Measurements from ENCODE around the gene ANO10. TPM values are rescaled to one million over a fixed set of nuclear protein-coding genes. Genes with fewer than 3 reads are reported as not detected.
"Not testable (repeated sequence)": the region's sequence is repeated elsewhere in the genome, so short reads cannot be mapped to it uniquely, and the experiment has no call there.

ANO10 gene
- total and polyA plus RNA-seq, 4 donors, result 33.7 to 44.2 (median 38.3) TPM

DNA sequence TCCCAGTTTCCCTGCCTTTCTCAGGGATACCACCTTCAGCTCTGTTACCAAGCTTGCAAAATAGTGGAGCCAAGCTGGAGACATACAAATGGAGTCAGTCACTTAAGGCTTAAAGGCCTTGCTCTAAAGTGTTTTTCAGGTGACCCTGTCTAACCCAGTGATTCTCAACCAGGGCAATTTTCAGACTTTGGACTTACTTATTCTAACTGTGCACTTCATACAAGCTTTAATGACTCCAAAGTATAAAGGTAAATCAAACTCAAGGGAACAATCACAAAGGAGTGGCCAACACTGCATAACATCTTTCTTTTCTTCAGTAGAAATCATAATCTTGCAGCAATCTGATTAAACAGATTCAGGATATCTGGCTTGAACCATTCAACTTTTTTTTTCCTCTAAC, 9.4 kb downstream of the ANO10 start:
- no peak overlapping the region for H3K27ac ChIP-seq (ENCODE audit: low read depth, low read length)
- H3K9me3 ChIP-seq (ENCODE audit: control insufficient read depth, insufficient read depth, low read length), result no peaks in the 10 kb centered on the region
- H3K4me1 ChIP-seq (ENCODE audit: control insufficient read depth, insufficient read depth, low read length), result no peaks in the 10 kb centered on the region
- no peaks in the 10 kb centered on the region for H3K36me3 ChIP-seq (ENCODE audit: control insufficient read depth, insufficient read depth, low read length)
- no peak for DNase-seq (ENCODE audit: low read depth in 4 of 6, low spot score in 6 of 6)
- H3K4me3 ChIP-seq (ENCODE audit: low read depth, low read length), result no peak overlapping the region
- H3K27me3 ChIP-seq (ENCODE audit: control insufficient read depth, insufficient read depth, low read length), result no peaks in the 10 kb centered on the region

- Histone ChIP-seq H3K27me3 (ENCODE audit: control insufficient read depth, insufficient read depth, low read length) (no peaks in the 10 kb centered on the region), H3K36me3 (ENCODE audit: control insufficient read depth, insufficient read depth, low read length) (no peaks in the 10 kb centered on the region), H3K27ac (ENCODE audit: low read depth, low read length) (no peak overlapping the region), H3K9me3 (ENCODE audit: control insufficient read depth, insufficient read depth, low read length) (no peaks in the 10 kb centered on the region), H3K4me3 (ENCODE audit: low read depth, low read length) (no peak overlapping the region), H3K4me1 (ENCODE audit: control insufficient read depth, insufficient read depth, low read length) (no peaks in the 10 kb centered on the region)
- WGBS (ENCODE audit: insufficient coverage), result no CpG with 5 or more reads among the region's 1 CpG
- DNase-seq (ENCODE audit: low read depth in 4 of 6, low spot score in 6 of 6), result no peak
These were observed 12.4 kb downstream of the ANO10 start for GRCh38 chr3:43609406-43609805.

- WGBS (ENCODE audit: insufficient coverage), result no CpG with 5 or more reads among the region's 1 CpG
- no peak overlapping the region for H3K27ac ChIP-seq (ENCODE audit: low read depth, low read length)
These were observed 13.1 kb downstream of the ANO10 start for GRCh38 chr3:43608751-43609150.

GRCh38 chr3:43606284-43606683, 15.5 kb downstream of the ANO10 start:
- Histone ChIP-seq H3K36me3 (ENCODE audit: control insufficient read depth, insufficient read depth, low read length) (peaks cover 2% of the 10 kb centered on the region), H3K27me3 (ENCODE audit: control insufficient read depth, insufficient read depth, low read length) (no peaks in the 10 kb centered on the region), H3K4me3 (ENCODE audit: low read depth, low read length) (no peak overlapping the region), H3K9me3 (ENCODE audit: control insufficient read depth, insufficient read depth, low read length) (no peaks in the 10 kb centered on the region), H3K27ac (ENCODE audit: low read depth, low read length) (no peak overlapping the region), H3K4me1 (ENCODE audit: control insufficient read depth, insufficient read depth, low read length) (no peaks in the 10 kb centered on the region)
- WGBS (ENCODE audit: insufficient coverage), result 27% methylated on average over 1 of the region's 2 CpGs
- no peak for DNase-seq (ENCODE audit: low read depth in 4 of 6, low spot score in 6 of 6)

More at GRCh38 chr3:43608751-43609150, 13.1 kb downstream of the ANO10 start:
- DNase-seq (ENCODE audit: low read depth in 4 of 6, low spot score in 6 of 6), result no peak
- H3K36me3 ChIP-seq (ENCODE audit: control insufficient read depth, insufficient read depth, low read length), result no peaks in the 10 kb centered on the region
- no peaks in the 10 kb centered on the region for H3K9me3 ChIP-seq (ENCODE audit: control insufficient read depth, insufficient read depth, low read length)
- no peak overlapping the region for H3K4me3 ChIP-seq (ENCODE audit: low read depth, low read length)
- no peaks in the 10 kb centered on the region for H3K4me1 ChIP-seq (ENCODE audit: control insufficient read depth, insufficient read depth, low read length)
- H3K27me3 ChIP-seq (ENCODE audit: control insufficient read depth, insufficient read depth, low read length), result no peaks in the 10 kb centered on the region

- WGBS (ENCODE audit: insufficient coverage), result no CpG with 5 or more reads among the region's 2 CpGs
- not testable (repeated sequence) for H3K4me1 ChIP-seq (ENCODE audit: control insufficient read depth, insufficient read depth, low read length); H3K9me3 ChIP-seq (ENCODE audit: control insufficient read depth, insufficient read depth, low read length); H3K36me3 ChIP-seq (ENCODE audit: control insufficient read depth, insufficient read depth, low read length); H3K4me3 ChIP-seq (ENCODE audit: low read depth, low read length); DNase-seq (ENCODE audit: low read depth in 4 of 6, low spot score in 6 of 6); H3K27me3 ChIP-seq (ENCODE audit: control insufficient read depth, insufficient read depth, low read length); H3K27ac ChIP-seq (ENCODE audit: low read depth, low read length)
These were observed 21.9 kb downstream of the ANO10 start for GRCh38 chr3:43599959-43600358.

DNA sequence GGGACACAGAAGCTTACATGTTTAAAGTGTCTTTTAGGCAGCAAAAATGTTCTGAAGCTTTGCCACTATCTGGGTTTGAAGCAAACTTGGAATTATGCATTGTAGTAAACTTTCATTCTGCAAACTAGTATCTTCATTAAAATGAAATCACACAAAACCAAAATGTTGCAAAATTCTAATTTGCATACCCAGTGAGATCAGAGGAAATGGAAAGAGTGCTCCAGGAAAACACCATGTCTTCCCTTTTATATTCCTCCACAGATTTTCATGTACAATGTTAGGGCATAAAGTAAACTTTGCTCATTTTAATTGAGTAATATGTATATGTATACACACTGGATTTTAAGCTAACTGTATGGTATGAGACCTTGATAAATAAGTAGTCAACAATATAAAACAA, 23.9 kb downstream of the ANO10 start:
- Histone ChIP-seq H3K4me1 (ENCODE audit: control insufficient read depth, insufficient read depth, low read length) (no peaks in the 10 kb centered on the region), H3K9me3 (ENCODE audit: control insufficient read depth, insufficient read depth, low read length) (peaks cover 1% of the 10 kb centered on the region), H3K27me3 (ENCODE audit: control insufficient read depth, insufficient read depth, low read length) (no peaks in the 10 kb centered on the region), H3K27ac (ENCODE audit: low read depth, low read length) (no peak overlapping the region), H3K4me3 (ENCODE audit: low read depth, low read length) (no peak overlapping the region), H3K36me3 (ENCODE audit: control insufficient read depth, insufficient read depth, low read length) (peaks cover 5% of the 10 kb centered on the region)
- DNase-seq (ENCODE audit: low read depth in 4 of 6, low spot score in 6 of 6), result no peak

DNA sequence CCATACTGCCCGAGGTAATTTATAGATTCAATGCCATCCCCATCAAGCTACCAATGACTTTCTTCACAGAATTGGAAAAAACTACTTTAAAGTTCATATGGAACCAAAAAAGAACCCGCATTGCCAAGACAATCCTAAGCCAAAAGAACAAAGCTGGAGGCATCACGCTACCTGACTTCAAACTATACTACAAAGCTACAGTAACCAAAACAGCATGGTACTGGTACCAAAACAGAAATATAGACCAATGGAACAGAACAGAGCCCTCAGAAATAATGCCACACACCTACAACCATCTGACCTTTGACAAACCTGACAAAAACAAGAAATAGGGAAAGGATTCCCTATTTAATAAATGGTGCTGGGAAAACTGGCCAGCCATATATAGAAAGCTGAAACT, 25.6 kb downstream of the ANO10 start:
- H3K4me3 ChIP-seq (ENCODE audit: low read depth, low read length); H3K9me3 ChIP-seq (ENCODE audit: control insufficient read depth, insufficient read depth, low read length); H3K27ac ChIP-seq (ENCODE audit: low read depth, low read length); H3K36me3 ChIP-seq (ENCODE audit: control insufficient read depth, insufficient read depth, low read length); H3K27me3 ChIP-seq (ENCODE audit: control insufficient read depth, insufficient read depth, low read length); H3K4me1 ChIP-seq (ENCODE audit: control insufficient read depth, insufficient read depth, low read length); DNase-seq (ENCODE audit: low read depth in 4 of 6, low spot score in 6 of 6): not testable (repeated sequence)
- no CpG with 5 or more reads among the region's 3 CpGs for WGBS (ENCODE audit: insufficient coverage)

DNA sequence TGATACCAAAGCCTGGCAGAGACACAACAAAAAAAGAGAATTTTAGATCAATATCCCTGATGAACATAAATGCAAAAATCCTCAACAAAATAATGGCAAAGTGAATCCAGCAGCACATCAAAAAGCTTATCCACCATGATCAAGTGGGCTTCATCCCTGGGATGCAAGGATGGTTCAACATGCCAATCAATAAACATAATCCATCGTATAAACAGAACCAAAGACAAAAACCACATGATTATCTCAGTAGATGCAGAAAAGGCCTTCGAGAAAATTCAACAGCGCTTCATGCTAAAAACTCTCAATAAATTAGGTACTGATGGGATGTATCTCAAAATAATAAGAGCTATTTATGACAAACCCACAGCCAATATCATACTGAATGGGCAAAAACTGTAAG, 26.5 kb downstream of the ANO10 start:
- H3K27me3 ChIP-seq (ENCODE audit: control insufficient read depth, insufficient read depth, low read length); H3K36me3 ChIP-seq (ENCODE audit: control insufficient read depth, insufficient read depth, low read length); H3K4me1 ChIP-seq (ENCODE audit: control insufficient read depth, insufficient read depth, low read length); H3K9me3 ChIP-seq (ENCODE audit: control insufficient read depth, insufficient read depth, low read length); H3K27ac ChIP-seq (ENCODE audit: low read depth, low read length); H3K4me3 ChIP-seq (ENCODE audit: low read depth, low read length); DNase-seq (ENCODE audit: low read depth in 4 of 6, low spot score in 6 of 6): not testable (repeated sequence)
- WGBS (ENCODE audit: insufficient coverage), result no CpG with 5 or more reads among the region's 3 CpGs

DNA sequence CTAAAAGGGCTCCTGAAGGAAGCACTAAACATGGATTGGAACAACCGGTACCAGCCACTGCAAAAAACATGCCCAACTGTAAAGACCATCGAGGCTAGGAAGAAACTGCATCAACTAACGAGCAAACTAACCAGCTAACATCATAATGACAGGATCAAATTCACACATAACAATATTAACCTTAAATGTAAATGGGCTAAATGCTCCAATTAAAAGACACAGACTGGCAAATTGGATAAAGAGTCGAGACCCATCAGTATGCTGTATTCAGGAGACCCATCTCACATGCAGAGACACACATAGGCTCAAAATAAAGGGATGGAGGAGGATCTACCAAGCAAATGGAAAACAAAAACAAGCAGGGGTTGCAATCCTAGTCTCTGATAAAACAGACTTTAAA, 28.2 kb downstream of the ANO10 start:
- WGBS (ENCODE audit: insufficient coverage), result no CpG with 5 or more reads among the region's 4 CpGs
- H3K36me3 ChIP-seq (ENCODE audit: control insufficient read depth, insufficient read depth, low read length); H3K4me3 ChIP-seq (ENCODE audit: low read depth, low read length); DNase-seq (ENCODE audit: low read depth in 4 of 6, low spot score in 6 of 6); H3K27me3 ChIP-seq (ENCODE audit: control insufficient read depth, insufficient read depth, low read length); H3K9me3 ChIP-seq (ENCODE audit: control insufficient read depth, insufficient read depth, low read length); H3K27ac ChIP-seq (ENCODE audit: low read depth, low read length); H3K4me1 ChIP-seq (ENCODE audit: control insufficient read depth, insufficient read depth, low read length): not testable (repeated sequence)

DNA sequence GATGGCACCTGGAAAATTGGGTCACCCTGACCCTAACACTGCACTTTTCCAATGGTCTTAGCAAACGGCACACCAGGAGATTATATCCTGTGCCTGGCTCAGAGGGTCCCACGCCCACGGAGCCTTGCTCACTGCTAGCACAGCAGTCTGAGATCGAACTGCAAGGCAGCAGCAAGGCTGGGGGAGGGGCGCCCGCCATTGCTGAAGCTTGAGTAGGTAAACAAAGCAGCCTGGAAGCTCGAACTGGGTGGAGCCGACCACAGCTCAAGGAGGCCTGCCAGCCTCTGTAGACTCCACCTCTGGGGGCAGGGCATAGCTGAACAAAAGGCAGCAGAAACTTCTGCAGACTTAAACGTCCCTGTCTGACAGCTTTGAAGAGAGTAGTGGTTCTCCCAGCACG, 29.9 kb downstream of the ANO10 start:
- not testable (repeated sequence) for H3K4me3 ChIP-seq (ENCODE audit: low read depth, low read length); DNase-seq (ENCODE audit: low read depth in 4 of 6, low spot score in 6 of 6); H3K27me3 ChIP-seq (ENCODE audit: control insufficient read depth, insufficient read depth, low read length)

DNA sequence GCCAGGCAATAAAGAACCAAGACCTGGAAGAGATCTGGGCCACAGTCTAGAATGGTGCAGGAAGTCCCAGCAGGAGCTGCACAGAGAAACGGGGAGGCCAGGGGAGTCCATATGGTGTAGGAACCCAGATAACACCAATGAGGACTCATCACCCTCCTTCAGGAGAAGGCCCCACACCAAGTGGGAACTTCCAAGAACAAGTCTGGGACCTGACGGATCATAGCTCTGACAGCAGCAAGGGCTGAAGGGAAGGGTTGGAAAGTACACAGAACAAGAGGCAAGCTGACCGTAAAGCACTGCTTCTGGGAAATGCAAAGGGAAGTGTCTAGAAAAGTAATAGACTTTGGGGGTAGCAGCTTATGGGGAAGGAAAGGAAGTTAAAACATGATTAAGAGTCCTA, 34.5 kb downstream of the ANO10 start:
- Histone ChIP-seq H3K4me1 (ENCODE audit: control insufficient read depth, insufficient read depth, low read length) (no peaks in the 10 kb centered on the region), H3K27me3 (ENCODE audit: control insufficient read depth, insufficient read depth, low read length) (no peaks in the 10 kb centered on the region), H3K4me3 (ENCODE audit: low read depth, low read length) (no peak overlapping the region), H3K27ac (ENCODE audit: low read depth, low read length) (no peak overlapping the region), H3K36me3 (ENCODE audit: control insufficient read depth, insufficient read depth, low read length) (peaks cover 4% of the 10 kb centered on the region), H3K9me3 (ENCODE audit: control insufficient read depth, insufficient read depth, low read length) (peaks cover 1% of the 10 kb centered on the region)
- WGBS (ENCODE audit: insufficient coverage), result 93% methylated on average over 3 of the region's 3 CpGs
- no peak for DNase-seq (ENCODE audit: low read depth in 4 of 6, low spot score in 6 of 6)

More for the DNA sequence above, 29.9 kb downstream of the ANO10 start:
- H3K4me1 ChIP-seq (ENCODE audit: control insufficient read depth, insufficient read depth, low read length); H3K9me3 ChIP-seq (ENCODE audit: control insufficient read depth, insufficient read depth, low read length); H3K27ac ChIP-seq (ENCODE audit: low read depth, low read length); H3K36me3 ChIP-seq (ENCODE audit: control insufficient read depth, insufficient read depth, low read length): not testable (repeated sequence)
- WGBS (ENCODE audit: insufficient coverage), result 98% methylated on average over 7 of the region's 10 CpGs

Measured in spinal cord (tissue), 10 donors.